OCI-LY3 (cell line): ENCODE measurements around the gene FAM83G.

Experiments
- EZH2phosphoT487 ChIP-seq: fragments of 200-600 bp; shearing (Covaris generic); IDR thresholded peaks from 2 replicates; pipeline ENCODE4 v1.6.1; 2018; ENCODE audit warnings: antibody characterized with exemption, mixed run types, low read depth
- TF ChIP-seq, protein P1 (sequence below): fragments of 200-600, 300-600 bp; sonication (generic); IDR thresholded peaks from 2 replicates; pipeline ENCODE4 v1.5.1; 2014; ENCODE audit warnings: antibody characterized with exemption, low read length, low read depth

DNA sequence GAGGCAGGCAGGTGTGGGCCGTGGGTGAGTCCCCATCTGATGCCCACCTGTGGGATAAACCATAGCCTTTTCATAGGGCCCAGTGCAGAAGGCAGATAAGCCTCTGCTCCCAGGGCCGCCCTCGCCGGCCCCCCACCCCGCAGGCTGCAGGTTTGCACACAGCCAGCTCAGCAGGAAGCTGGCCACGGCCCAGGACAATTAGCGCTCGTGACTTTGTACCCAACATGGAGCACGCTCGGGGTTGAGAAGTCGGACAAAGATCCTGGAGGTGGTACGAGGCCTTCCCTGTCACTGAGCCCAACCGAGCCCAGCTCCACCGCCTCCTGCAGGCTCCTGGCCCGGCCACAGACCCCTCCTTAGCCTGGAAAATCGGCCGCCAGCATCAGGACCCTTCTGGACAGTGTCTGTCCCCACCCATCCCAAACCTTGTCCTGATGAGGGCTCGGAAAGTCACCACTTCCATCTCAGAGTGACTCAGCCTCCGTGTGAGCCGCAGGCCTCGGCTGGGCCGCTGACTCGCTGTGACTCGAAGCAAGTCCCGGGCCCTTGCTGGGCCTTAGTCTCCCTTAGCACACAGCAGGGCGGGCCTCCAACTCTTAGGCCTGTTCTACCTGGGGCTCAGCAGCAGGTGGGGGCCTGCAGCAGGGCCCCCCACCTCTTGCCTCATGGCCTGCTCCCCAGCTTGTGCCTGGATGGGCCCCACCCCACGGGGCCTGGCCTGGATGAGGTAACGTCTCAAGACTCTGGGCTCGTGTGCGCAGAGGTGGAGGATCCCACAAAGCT lies 22.7 kb downstream of the FAM83G start:
- TF ChIP-seq, protein P1, sequence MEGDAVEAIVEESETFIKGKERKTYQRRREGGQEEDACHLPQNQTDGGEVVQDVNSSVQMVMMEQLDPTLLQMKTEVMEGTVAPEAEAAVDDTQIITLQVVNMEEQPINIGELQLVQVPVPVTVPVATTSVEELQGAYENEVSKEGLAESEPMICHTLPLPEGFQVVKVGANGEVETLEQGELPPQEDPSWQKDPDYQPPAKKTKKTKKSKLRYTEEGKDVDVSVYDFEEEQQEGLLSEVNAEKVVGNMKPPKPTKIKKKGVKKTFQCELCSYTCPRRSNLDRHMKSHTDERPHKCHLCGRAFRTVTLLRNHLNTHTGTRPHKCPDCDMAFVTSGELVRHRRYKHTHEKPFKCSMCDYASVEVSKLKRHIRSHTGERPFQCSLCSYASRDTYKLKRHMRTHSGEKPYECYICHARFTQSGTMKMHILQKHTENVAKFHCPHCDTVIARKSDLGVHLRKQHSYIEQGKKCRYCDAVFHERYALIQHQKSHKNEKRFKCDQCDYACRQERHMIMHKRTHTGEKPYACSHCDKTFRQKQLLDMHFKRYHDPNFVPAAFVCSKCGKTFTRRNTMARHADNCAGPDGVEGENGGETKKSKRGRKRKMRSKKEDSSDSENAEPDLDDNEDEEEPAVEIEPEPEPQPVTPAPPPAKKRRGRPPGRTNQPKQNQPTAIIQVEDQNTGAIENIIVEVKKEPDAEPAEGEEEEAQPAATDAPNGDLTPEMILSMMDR, result no peak
- no peak for TF ChIP-seq EZH2phosphoT487
